ENCODE measurements around the gene SH3GL1. TPM values are rescaled to one million over a fixed set of nuclear protein-coding genes. Genes with fewer than 3 reads are reported as not detected.

The SH3GL1 gene
- total and polyA plus RNA-seq, 2 experiments from 2014 or later = 73.1 to 89.5 TPM

DNA sequence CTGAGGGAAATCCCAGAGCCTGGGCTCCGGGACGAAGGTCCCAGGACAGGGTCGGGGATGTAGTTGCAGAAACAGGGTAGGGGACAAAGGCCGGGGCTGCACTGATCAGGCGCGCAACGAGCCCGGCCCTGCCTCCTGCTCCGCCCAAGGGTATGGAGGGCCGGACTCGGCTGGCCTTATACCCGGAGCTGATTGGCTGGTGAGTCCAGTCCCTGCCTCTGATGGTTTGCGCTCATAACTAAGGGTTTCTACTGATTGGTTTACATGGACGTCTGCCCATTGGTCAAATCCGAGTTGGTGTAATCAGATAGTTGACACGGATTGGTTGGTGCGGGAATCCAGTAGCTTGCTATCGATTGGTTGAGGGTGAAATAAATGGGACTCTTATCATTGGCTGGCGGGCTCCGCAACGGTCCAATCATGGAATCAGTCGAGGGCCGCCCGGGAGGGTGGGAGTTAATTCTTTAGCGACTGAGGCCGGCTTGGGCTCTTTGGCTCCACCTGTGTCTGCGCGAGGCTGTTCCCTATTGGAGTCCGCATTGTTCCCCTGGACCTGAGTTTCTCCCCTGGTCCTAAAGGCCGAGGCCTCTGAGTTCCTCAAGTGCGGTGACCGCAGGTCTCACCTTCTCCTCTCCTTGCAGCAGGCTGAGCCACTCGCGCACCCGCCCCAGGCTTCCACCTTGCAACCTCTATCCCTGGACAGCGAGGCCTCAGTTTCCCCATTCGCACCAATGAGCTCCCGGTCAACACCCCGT lies 57.6 kb downstream of the SH3GL1 start:
- Histone ChIP-seq H3K9me2 (ENCODE audit: insufficient read depth) (no peaks in the 10 kb centered on the region), H2AFZ (no peak overlapping the region), H3K4me3 (peak overlapping the region; percentile 56), H3F3A (replicated peaks; ENCODE audit: low read depth) (peaks cover 15% of the 10 kb centered on the region; the same call in 1 of the 2 replicates), H3K4me1 (ENCODE audit: insufficient read depth) (peaks cover 6% of the 10 kb centered on the region), H4K20me1 (replicated peaks; ENCODE audit: insufficient read depth) (no peaks in the 10 kb centered on the region; the same call in none of the 2 replicates), H3K79me2 (replicated peaks; ENCODE audit: insufficient read depth) (0 out of 2 replicates have a peak, but pooled peaks cover 5% of the 10 kb centered on the region), H3K4me2 (peak overlapping the region; percentile 77), H3K27me3 (ENCODE audit: insufficient read depth) (peaks cover 4% of the 10 kb centered on the region; the same call in 1 of the 2 replicates), H3K36me3 (ENCODE audit: insufficient read depth) (no peaks in the 10 kb centered on the region; the same call in 1 of the 2 replicates), H3K27ac (ENCODE audit: low read depth) (peak overlapping the region; percentile 89)
- peaks cover 19% of the 10 kb centered on the region for H3K27me3 Mint-ChIP-seq (ENCODE audit: insufficient read depth, low read depth, poor library complexity)
- H3K27ac Mint-ChIP-seq = peak overlapping the region; percentile 99
- peak; percentile 100 for DNase-seq (ENCODE audit: low spot score)
- peaks cover 23% of the 10 kb centered on the region for H3K36me3 Mint-ChIP-seq (ENCODE audit: low read depth)
- TF ChIP-seq ZNF331 (CRISPR knock-in tag; IDR thresholded peaks at IDR 0.05; ENCODE audit: low read depth) = peak; percentile 63
- TF ChIP-seq CREB1 (CRISPR knock-in tag; IDR thresholded peaks at IDR 0.05; ENCODE audit: low read depth) = peak; percentile 88
- TF ChIP-seq EZH2 (IDR thresholded peaks at IDR 0.05; ENCODE audit: low read depth, unreplicated experiment) = no peak
- TF ChIP-seq ZNF114 (CRISPR knock-in tag; IDR thresholded peaks at IDR 0.05) = peak; percentile 100
- TF ChIP-seq, protein P1, sequence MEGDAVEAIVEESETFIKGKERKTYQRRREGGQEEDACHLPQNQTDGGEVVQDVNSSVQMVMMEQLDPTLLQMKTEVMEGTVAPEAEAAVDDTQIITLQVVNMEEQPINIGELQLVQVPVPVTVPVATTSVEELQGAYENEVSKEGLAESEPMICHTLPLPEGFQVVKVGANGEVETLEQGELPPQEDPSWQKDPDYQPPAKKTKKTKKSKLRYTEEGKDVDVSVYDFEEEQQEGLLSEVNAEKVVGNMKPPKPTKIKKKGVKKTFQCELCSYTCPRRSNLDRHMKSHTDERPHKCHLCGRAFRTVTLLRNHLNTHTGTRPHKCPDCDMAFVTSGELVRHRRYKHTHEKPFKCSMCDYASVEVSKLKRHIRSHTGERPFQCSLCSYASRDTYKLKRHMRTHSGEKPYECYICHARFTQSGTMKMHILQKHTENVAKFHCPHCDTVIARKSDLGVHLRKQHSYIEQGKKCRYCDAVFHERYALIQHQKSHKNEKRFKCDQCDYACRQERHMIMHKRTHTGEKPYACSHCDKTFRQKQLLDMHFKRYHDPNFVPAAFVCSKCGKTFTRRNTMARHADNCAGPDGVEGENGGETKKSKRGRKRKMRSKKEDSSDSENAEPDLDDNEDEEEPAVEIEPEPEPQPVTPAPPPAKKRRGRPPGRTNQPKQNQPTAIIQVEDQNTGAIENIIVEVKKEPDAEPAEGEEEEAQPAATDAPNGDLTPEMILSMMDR (conservative IDR thresholded peaks at IDR 0.05; ENCODE audit: low read depth in 2 of 2) = peak; percentile 31 to 32
- TF ChIP-seq, protein P2, sequence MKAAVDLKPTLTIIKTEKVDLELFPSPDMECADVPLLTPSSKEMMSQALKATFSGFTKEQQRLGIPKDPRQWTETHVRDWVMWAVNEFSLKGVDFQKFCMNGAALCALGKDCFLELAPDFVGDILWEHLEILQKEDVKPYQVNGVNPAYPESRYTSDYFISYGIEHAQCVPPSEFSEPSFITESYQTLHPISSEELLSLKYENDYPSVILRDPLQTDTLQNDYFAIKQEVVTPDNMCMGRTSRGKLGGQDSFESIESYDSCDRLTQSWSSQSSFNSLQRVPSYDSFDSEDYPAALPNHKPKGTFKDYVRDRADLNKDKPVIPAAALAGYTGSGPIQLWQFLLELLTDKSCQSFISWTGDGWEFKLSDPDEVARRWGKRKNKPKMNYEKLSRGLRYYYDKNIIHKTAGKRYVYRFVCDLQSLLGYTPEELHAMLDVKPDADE (IDR thresholded peaks at IDR 0.05) = no peak; the same call in 1 of the 2 replicates
- peak; percentile 96 for TF ChIP-seq POLR2AphosphoS5 (IDR thresholded peaks at IDR 0.05; ENCODE audit: low read depth)
- H3K9me3 Mint-ChIP-seq = no peaks in the 10 kb centered on the region; the same call in 2 of the 3 replicates
- peak; percentile 90 for ATAC-seq
- peak overlapping the region; percentile 89 for H3K4me3 Mint-ChIP-seq
- peaks cover 12% of the 10 kb centered on the region for H3K4me1 Mint-ChIP-seq

DNA sequence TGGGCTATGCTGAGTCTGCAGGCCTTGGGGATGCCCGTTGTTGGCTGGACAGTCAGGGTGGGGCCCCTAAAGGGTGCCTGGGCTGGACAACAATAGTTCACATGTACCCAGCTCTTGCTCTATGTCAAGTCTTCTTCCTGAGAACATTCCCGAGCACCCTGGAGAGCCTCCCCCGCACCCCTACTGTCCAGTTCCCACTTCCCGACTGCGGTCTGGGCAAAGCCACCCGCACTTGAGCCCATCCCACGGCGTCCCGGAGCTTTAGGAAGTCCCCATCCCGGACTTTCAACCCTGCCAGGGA lies 58.1 kb downstream of the SH3GL1 start:
- H3K36me3 Mint-ChIP-seq (ENCODE audit: low read depth) = peaks cover 18% of the 10 kb centered on the region
- ATAC-seq (peak; percentile 2), DNase-seq (ENCODE audit: low spot score) (no peak)
- no peaks in the 10 kb centered on the region; the same call in 2 of the 3 replicates for H3K9me3 Mint-ChIP-seq
- Histone ChIP-seq H3F3A (replicated peaks; ENCODE audit: low read depth) (0 out of 2 replicates have a peak, but pooled peaks cover 14% of the 10 kb centered on the region), H2AFZ (no peak overlapping the region), H4K20me1 (replicated peaks; ENCODE audit: insufficient read depth) (no peaks in the 10 kb centered on the region; the same call in 1 of the 2 replicates), H3K27ac (ENCODE audit: low read depth) (peak overlapping the region; percentile 82), H3K36me3 (ENCODE audit: insufficient read depth) (no peaks in the 10 kb centered on the region; the same call in 1 of the 2 replicates), H3K79me2 (replicated peaks; ENCODE audit: insufficient read depth) (0 out of 2 replicates have a peak, but pooled peaks cover 5% of the 10 kb centered on the region), H3K27me3 (ENCODE audit: insufficient read depth) (peaks cover 4% of the 10 kb centered on the region; the same call in 1 of the 2 replicates), H3K9me2 (ENCODE audit: insufficient read depth) (no peaks in the 10 kb centered on the region), H3K4me2 (peak overlapping the region; percentile 73), H3K4me1 (ENCODE audit: insufficient read depth) (peaks cover 6% of the 10 kb centered on the region), H3K4me3 (peak overlapping the region; percentile 53)
- H3K27me3 Mint-ChIP-seq (ENCODE audit: insufficient read depth, low read depth, poor library complexity) = peaks cover 19% of the 10 kb centered on the region
- peak overlapping the region; percentile 89 for H3K4me3 Mint-ChIP-seq
- H3K27ac Mint-ChIP-seq = peak overlapping the region; percentile 98
- TF ChIP-seq EZH2phosphoT487 (IDR thresholded peaks at IDR 0.05; ENCODE audit: unreplicated experiment) (no peak), CREB1 (CRISPR knock-in tag; IDR thresholded peaks at IDR 0.05; ENCODE audit: low read depth) (no peak), ZNF331 (CRISPR knock-in tag; IDR thresholded peaks at IDR 0.05; ENCODE audit: low read depth) (no peak), POLR2AphosphoS5 (IDR thresholded peaks at IDR 0.05; ENCODE audit: low read depth) (no peak)
- TF ChIP-seq, protein P2 (IDR thresholded peaks at IDR 0.05) = no peak
- TF ChIP-seq, protein P3, sequence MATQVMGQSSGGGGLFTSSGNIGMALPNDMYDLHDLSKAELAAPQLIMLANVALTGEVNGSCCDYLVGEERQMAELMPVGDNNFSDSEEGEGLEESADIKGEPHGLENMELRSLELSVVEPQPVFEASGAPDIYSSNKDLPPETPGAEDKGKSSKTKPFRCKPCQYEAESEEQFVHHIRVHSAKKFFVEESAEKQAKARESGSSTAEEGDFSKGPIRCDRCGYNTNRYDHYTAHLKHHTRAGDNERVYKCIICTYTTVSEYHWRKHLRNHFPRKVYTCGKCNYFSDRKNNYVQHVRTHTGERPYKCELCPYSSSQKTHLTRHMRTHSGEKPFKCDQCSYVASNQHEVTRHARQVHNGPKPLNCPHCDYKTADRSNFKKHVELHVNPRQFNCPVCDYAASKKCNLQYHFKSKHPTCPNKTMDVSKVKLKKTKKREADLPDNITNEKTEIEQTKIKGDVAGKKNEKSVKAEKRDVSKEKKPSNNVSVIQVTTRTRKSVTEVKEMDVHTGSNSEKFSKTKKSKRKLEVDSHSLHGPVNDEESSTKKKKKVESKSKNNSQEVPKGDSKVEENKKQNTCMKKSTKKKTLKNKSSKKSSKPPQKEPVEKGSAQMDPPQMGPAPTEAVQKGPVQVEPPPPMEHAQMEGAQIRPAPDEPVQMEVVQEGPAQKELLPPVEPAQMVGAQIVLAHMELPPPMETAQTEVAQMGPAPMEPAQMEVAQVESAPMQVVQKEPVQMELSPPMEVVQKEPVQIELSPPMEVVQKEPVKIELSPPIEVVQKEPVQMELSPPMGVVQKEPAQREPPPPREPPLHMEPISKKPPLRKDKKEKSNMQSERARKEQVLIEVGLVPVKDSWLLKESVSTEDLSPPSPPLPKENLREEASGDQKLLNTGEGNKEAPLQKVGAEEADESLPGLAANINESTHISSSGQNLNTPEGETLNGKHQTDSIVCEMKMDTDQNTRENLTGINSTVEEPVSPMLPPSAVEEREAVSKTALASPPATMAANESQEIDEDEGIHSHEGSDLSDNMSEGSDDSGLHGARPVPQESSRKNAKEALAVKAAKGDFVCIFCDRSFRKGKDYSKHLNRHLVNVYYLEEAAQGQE (IDR thresholded peaks at IDR 0.05; ENCODE audit: unreplicated experiment) = no peak
- peaks cover 13% of the 10 kb centered on the region for H3K4me1 Mint-ChIP-seq
